NCI-H2107 treated with DMSO at 0.1 percent for 48 hours (cell line): ENCODE measurements around the gene ERC1.
A peak's percentile ranks its signal among the peaks of the same experiment; 100 is the strongest.
"Not testable (repeated sequence)": the region's sequence is repeated elsewhere in the genome, so short reads cannot be mapped to it uniquely, and the experiment has no call there.

ENCODE experiments used
- DNase-seq: peaks from one replicate; lab custom pipeline; 2025; ENCODE audit not compliant: unreplicated experiment; lab: John Stamatoyannopoulos, UW

Gene ERC1

GRCh38 chr12:1117970-1118563 is 127.0 kb downstream of the ERC1 start:
- DNase-seq: peak; percentile 95

- DNase-seq: no peak
Measured at GRCh38 chr12:1122786-1123185, 131.8 kb downstream of the ERC1 start.

GRCh38 chr12:1126091-1126490 is 135.1 kb downstream of the ERC1 start:
- no peak for DNase-seq

GRCh38 chr12:1127021-1127420 is 136.0 kb downstream of the ERC1 start:
- DNase-seq: no peak

- DNase-seq: no peak
Measured at GRCh38 chr12:1130164-1130563, 139.1 kb downstream of the ERC1 start.

GRCh38 chr12:1130571-1130970 is 139.5 kb downstream of the ERC1 start:
- DNase-seq: no peak

- DNase-seq: no peak
Measured at GRCh38 chr12:1131811-1132224, 140.8 kb downstream of the ERC1 start.

- no peak for DNase-seq
Measured at GRCh38 chr12:1132311-1132710, 141.3 kb downstream of the ERC1 start.

GRCh38 chr12:1138691-1139090 is 147.7 kb downstream of the ERC1 start:
- DNase-seq: no peak

- DNase-seq: not testable (repeated sequence)
Measured at GRCh38 chr12:1146758-1147157, 155.7 kb downstream of the ERC1 start.

GRCh38 chr12:1147821-1148220 is 156.8 kb downstream of the ERC1 start:
- DNase-seq: no peak

- DNase-seq: no peak
Measured at GRCh38 chr12:1157046-1157445, 166.0 kb downstream of the ERC1 start.

- no peak for DNase-seq
Measured at GRCh38 chr12:1161197-1161596, 170.2 kb downstream of the ERC1 start.

GRCh38 chr12:1162081-1162760 is 171.2 kb downstream of the ERC1 start:
- DNase-seq: peak; percentile 69

GRCh38 chr12:1167784-1168183 is 176.8 kb downstream of the ERC1 start:
- DNase-seq: no peak

GRCh38 chr12:1170411-1170810 is 179.4 kb downstream of the ERC1 start:
- DNase-seq: no peak

- DNase-seq: peak; percentile 60
Measured at GRCh38 chr12:1171657-1172408, 180.8 kb downstream of the ERC1 start.

GRCh38 chr12:1173781-1174617 is 183.0 kb downstream of the ERC1 start:
- DNase-seq: no peak

GRCh38 chr12:1174659-1175058 is 183.6 kb downstream of the ERC1 start:
- no peak for DNase-seq

- DNase-seq: no peak
Measured at GRCh38 chr12:1176191-1176590, 185.2 kb downstream of the ERC1 start.

- no peak for DNase-seq
Measured at GRCh38 chr12:1179128-1179527, 188.1 kb downstream of the ERC1 start.
